WTC11 (cell line): ENCODE measurements around the gene PAPLN.

ENCODE experiments used
- NR2C2 ChIP-seq: sonication (generic); formaldehyde crosslinking; IDR thresholded peaks from 2 replicates; pipeline ENCODE4 v1.8.0; 2022; ENCODE audit warnings: mild to moderate bottlenecking, missing genetic modification reagents
- TF ChIP-seq, protein P1 (sequence below): fragments of 200-600 bp; IDR thresholded peaks from 2 replicates; pipeline ENCODE4 v1.8.0; 2022; ENCODE audit warnings: antibody characterized with exemption
- TF ChIP-seq, protein P2 (sequence below): sonication (generic); formaldehyde crosslinking; conservative IDR thresholded peaks from 2 replicates; pipeline ENCODE4 v1.8.1; 2022; ENCODE audit warnings: mild to moderate bottlenecking, missing genetic modification reagents
- TF ChIP-seq, protein P3 (sequence below): sonication (generic); formaldehyde crosslinking; IDR thresholded peaks from 2 replicates; pipeline ENCODE4 v1.8.1; 2022; ENCODE audit warnings: mild to moderate bottlenecking, moderate library complexity, missing genetic modification reagents
- TF ChIP-seq, protein P4 (sequence below): sonication (generic); formaldehyde crosslinking; IDR thresholded peaks from 2 replicates; pipeline ENCODE4 v1.8.0; 2023; ENCODE audit warnings: missing genetic modification reagents
- TF ChIP-seq, protein P5 (sequence below): sonication (generic); formaldehyde crosslinking; IDR thresholded peaks from 2 replicates; pipeline ENCODE4 v1.8.0; 2022; ENCODE audit warnings: mild to moderate bottlenecking, missing genetic modification reagents

DNA sequence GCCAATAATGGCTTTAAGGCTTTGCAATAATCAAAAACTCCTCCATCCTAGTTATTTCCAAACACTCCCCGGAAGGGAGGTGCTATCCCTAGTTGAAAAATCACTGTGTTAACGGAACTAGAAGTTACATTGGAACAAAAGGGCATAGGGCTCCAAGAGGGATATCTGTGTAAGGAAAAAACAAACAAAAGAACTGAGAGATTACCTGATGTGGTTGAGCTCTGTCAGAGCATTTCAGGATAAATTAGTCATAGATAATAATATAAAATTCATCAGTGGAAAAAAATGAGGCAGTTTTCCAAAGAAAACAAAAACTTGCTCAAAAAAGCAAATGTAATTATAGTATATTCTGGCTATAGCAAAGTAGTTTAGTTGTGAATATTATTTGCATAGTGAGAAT is 27.4 kb upstream of the PAPLN start:
- TF ChIP-seq, protein P1, sequence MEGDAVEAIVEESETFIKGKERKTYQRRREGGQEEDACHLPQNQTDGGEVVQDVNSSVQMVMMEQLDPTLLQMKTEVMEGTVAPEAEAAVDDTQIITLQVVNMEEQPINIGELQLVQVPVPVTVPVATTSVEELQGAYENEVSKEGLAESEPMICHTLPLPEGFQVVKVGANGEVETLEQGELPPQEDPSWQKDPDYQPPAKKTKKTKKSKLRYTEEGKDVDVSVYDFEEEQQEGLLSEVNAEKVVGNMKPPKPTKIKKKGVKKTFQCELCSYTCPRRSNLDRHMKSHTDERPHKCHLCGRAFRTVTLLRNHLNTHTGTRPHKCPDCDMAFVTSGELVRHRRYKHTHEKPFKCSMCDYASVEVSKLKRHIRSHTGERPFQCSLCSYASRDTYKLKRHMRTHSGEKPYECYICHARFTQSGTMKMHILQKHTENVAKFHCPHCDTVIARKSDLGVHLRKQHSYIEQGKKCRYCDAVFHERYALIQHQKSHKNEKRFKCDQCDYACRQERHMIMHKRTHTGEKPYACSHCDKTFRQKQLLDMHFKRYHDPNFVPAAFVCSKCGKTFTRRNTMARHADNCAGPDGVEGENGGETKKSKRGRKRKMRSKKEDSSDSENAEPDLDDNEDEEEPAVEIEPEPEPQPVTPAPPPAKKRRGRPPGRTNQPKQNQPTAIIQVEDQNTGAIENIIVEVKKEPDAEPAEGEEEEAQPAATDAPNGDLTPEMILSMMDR: no peak
- TF ChIP-seq, protein P2, sequence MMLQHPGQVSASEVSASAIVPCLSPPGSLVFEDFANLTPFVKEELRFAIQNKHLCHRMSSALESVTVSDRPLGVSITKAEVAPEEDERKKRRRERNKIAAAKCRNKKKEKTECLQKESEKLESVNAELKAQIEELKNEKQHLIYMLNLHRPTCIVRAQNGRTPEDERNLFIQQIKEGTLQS (CRISPR knock-in tag): no peak
- TF ChIP-seq, protein P3, sequence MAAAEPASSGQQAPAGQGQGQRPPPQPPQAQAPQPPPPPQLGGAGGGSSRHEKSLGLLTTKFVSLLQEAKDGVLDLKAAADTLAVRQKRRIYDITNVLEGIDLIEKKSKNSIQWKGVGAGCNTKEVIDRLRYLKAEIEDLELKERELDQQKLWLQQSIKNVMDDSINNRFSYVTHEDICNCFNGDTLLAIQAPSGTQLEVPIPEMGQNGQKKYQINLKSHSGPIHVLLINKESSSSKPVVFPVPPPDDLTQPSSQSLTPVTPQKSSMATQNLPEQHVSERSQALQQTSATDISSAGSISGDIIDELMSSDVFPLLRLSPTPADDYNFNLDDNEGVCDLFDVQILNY: no peak
- TF ChIP-seq, protein P4, sequence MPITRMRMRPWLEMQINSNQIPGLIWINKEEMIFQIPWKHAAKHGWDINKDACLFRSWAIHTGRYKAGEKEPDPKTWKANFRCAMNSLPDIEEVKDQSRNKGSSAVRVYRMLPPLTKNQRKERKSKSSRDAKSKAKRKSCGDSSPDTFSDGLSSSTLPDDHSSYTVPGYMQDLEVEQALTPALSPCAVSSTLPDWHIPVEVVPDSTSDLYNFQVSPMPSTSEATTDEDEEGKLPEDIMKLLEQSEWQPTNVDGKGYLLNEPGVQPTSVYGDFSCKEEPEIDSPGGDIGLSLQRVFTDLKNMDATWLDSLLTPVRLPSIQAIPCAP (CRISPR knock-in tag): no peak
- TF ChIP-seq NR2C2: no peak
- TF ChIP-seq, protein P5, sequence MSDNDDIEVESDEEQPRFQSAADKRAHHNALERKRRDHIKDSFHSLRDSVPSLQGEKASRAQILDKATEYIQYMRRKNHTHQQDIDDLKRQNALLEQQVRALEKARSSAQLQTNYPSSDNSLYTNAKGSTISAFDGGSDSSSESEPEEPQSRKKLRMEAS (CRISPR knock-in tag): no peak
